A549 (cell line): Measurements from ENCODE around the gene CLDN25. TPM values are rescaled to one million over a fixed set of nuclear protein-coding genes. Genes with fewer than 3 reads are reported as not detected.

ENCODE experiments used
- ATAC-seq, 2 experiments: fragments of 200-7000 bp in 1 of 2; fragments of >200 bp in 1 of 2; cut with Nextera tagmentation in 1 of 2; cut with Tn5 transposase in 1 of 2; 3 replicates each; pipeline versions ENCODE4 v1.8.0 to v1.9.1; 2018 to 2020; ENCODE audit warnings: mild to moderate bottlenecking in 1 of 2, moderate library complexity in 1 of 2
- CTCF ChIA-PET: fragments of 300-600 bp; sonication (Branson Sonifier 250); formaldehyde crosslinking; extraction: SDS; loops from one replicate; lab custom pipeline; 2021; ENCODE audit warnings: antibody characterized with exemption, inconsistent platforms; lab: Yijun Ruan, JAX
- POLR2A ChIA-PET: fragments of 350-600 bp; formaldehyde crosslinking; extraction: SDS; loops from one replicate; lab custom pipeline; 2021; ENCODE audit warnings: antibody characterized with exemption, inconsistent platforms; lab: Yijun Ruan, JAX
- DNase-seq, 2 experiments: peaks; one replicate each; pipeline versions ENCODE4 v3.0.0 to v3.0.0-alpha.2; 2011 to 2016; ENCODE audit warnings: low read depth in 1 of 2, low spot score in 1 of 2
- FAIRE-seq: peaks from 2 replicates; lab custom pipeline; 2011; peaks lifted over from hg19 to GRCh38; lab: Jason Lieb, UNC
- H3K27ac ChIP-seq, 2 experiments: fragments of >200 bp; sonication (Bioruptor Twin); formaldehyde crosslinking; 3 replicates each; pipeline ENCODE4 v1.5.1; 2016 to 2017
- H3K4me1 ChIP-seq: fragments of >200 bp; sonication (Bioruptor Twin); formaldehyde crosslinking; 3 replicates; pipeline ENCODE4 v1.6.1; 2016
- H3K4me2 ChIP-seq: fragments of >200 bp; sonication (Bioruptor Twin); formaldehyde crosslinking; 3 replicates; pipeline ENCODE4 v1.6.1; 2016
- H3K4me3 ChIP-seq: fragments of >200 bp; sonication (Bioruptor Twin); formaldehyde crosslinking; 3 replicates; pipeline ENCODE4 v1.5.1; 2016
- H3K9me3 ChIP-seq: fragments of >200 bp; sonication (Bioruptor Twin); formaldehyde crosslinking; 3 replicates; pipeline ENCODE4 v1.6.1; 2016
- BHLHE40 ChIP-seq: IDR thresholded peaks from 2 replicates; pipeline ENCODE4 v1.6.1; 2012; ENCODE audit warnings: low read depth, low read length, inconsistent platforms
- CBX2 ChIP-seq: fragments of 200-600 bp; sonication (generic); IDR thresholded peaks from 2 replicates; pipeline ENCODE4 v1.6.1; 2016; ENCODE audit warnings: low read depth, mild to moderate bottlenecking, borderline replicate concordance
- CHD2 ChIP-seq: fragments of 150-350 bp; IDR thresholded peaks from 2 replicates; pipeline ENCODE4 v1.6.1; 2014; ENCODE audit warnings: low read length; ENCODE audit not compliant: partially characterized antibody
- EHF ChIP-seq: fragments of 250-450 bp; sonication (Bioruptor Pico); IDR thresholded peaks from 2 replicates; pipeline ENCODE4 v1.5.0; 2020; ENCODE audit warnings: mild to moderate bottlenecking
- FOXS1 ChIP-seq: fragments of 250-450 bp; sonication (Bioruptor Pico); IDR thresholded peaks from 2 replicates; pipeline ENCODE4 v1.5.0; 2020; ENCODE audit warnings: mild to moderate bottlenecking, moderate library complexity
- HDAC2 ChIP-seq: fragments of 200-600 bp; sonication (generic); IDR thresholded peaks from 2 replicates; pipeline ENCODE4 v1.6.1; 2016
- HOXB13 ChIP-seq: fragments of 250-450 bp; sonication (Bioruptor Pico); IDR thresholded peaks from 2 replicates; pipeline ENCODE4 v1.5.0; 2020; ENCODE audit warnings: low read depth, mild to moderate bottlenecking, moderate library complexity
- HOXB5 ChIP-seq: fragments of 250-450 bp; sonication (Bioruptor Pico); IDR thresholded peaks from 2 replicates; pipeline ENCODE4 v1.5.0; 2020; ENCODE audit warnings: mild to moderate bottlenecking, moderate library complexity
- JUN ChIP-seq, 2 experiments: fragments of >200 bp; sonication (Bioruptor Twin); formaldehyde crosslinking; IDR thresholded peaks; 2 replicates in 1 of 2; 3 replicates in 1 of 2; pipeline ENCODE4 v1.6.1; 2016 to 2017
- MAFK ChIP-seq: fragments of 450-650 bp; IDR thresholded peaks from 2 replicates; pipeline ENCODE4 v1.6.1; 2014; ENCODE audit not compliant: partially characterized antibody
- NFE2L2 ChIP-seq: fragments of 150-350 bp; conservative IDR thresholded peaks from 2 replicates; pipeline ENCODE4 v1.6.1; 2014; ENCODE audit warnings: low read length
- NPAS2 ChIP-seq: fragments of 250-450 bp; sonication (Bioruptor Pico); IDR thresholded peaks from 2 replicates; pipeline ENCODE4 v1.8.0; 2022; ENCODE audit warnings: mild to moderate bottlenecking, moderate library complexity, borderline replicate concordance
- NR3C1 ChIP-seq: fragments of >200 bp; sonication (Bioruptor Twin); formaldehyde crosslinking; IDR thresholded peaks from 3 replicates; pipeline ENCODE4 v1.6.1; 2017
- PHF8 ChIP-seq: fragments of 200-600 bp; sonication (generic); IDR thresholded peaks from 2 replicates; pipeline ENCODE4 v1.6.1; 2016; ENCODE audit warnings: low read depth, mild to moderate bottlenecking, antibody characterized with exemption, moderate library complexity, borderline replicate concordance
- POLR2AphosphoS2 ChIP-seq: conservative IDR thresholded peaks from 2 replicates; pipeline ENCODE4 v1.6.1; 2012; ENCODE audit warnings: low read length, improper control_type of control experiment, inconsistent platforms
- RAD21 ChIP-seq, 2 experiments: fragments of >200 bp in 1 of 2; sonication (Bioruptor Twin) in 1 of 2; formaldehyde crosslinking in 1 of 2; IDR thresholded peaks in 1 of 2; conservative IDR thresholded peaks in 1 of 2; 2 replicates in 1 of 2; 3 replicates in 1 of 2; pipeline ENCODE4 v1.6.1; 2012 to 2018; ENCODE audit warnings: inconsistent platforms in 1 of 2
- RFX5 ChIP-seq: fragments of 450-650 bp; IDR thresholded peaks from 2 replicates; pipeline ENCODE4 v1.7.1; 2014; ENCODE audit warnings: antibody characterized with exemption, mild to moderate bottlenecking, moderate library complexity
- RNF2 ChIP-seq: fragments of 200-600 bp; sonication (generic); IDR thresholded peaks from 2 replicates; pipeline ENCODE4 v1.6.1; 2016; ENCODE audit warnings: low read depth, mild to moderate bottlenecking, antibody characterized with exemption, moderate library complexity, borderline replicate concordance
- SMC3 ChIP-seq: fragments of >200 bp; sonication (Bioruptor Twin); formaldehyde crosslinking; IDR thresholded peaks from 3 replicates; pipeline ENCODE4 v1.6.1; 2018; ENCODE audit warnings: inconsistent platforms
- TFCP2L1 ChIP-seq: fragments of 250-450 bp; sonication (Bioruptor Pico); IDR thresholded peaks from 2 replicates; pipeline ENCODE4 v1.5.0; 2021; ENCODE audit warnings: mild to moderate bottlenecking
- TP53 ChIP-seq: fragments of 250-450 bp; sonication (Bioruptor Pico); IDR thresholded peaks from 2 replicates; pipeline ENCODE4 v1.5.0; 2021; ENCODE audit warnings: mild to moderate bottlenecking, moderate library complexity
- ZC3H11A ChIP-seq: fragments of 450-650 bp; IDR thresholded peaks from 2 replicates; pipeline ENCODE4 v1.6.1; 2014; ENCODE audit warnings: antibody characterized with exemption, mild to moderate bottlenecking
- ZSCAN20 ChIP-seq: fragments of 250-450 bp; sonication (Bioruptor Pico); IDR thresholded peaks from 2 replicates; pipeline ENCODE4 v1.8.0; 2022; ENCODE audit warnings: mild to moderate bottlenecking, moderate library complexity
- WGBS: methylation state at CpG from one replicate; pipeline ENCODE4 v1.1.6; 2017; ENCODE audit errors: missing lambda C conversion rate; 5-methylcytosine and 5-hydroxymethylcytosine counted together
- polyA plus RNA-seq, 4 experiments: library from polyadenylated mRNA; depleted of rRNA in 3 of 4; stranded (reverse); fragments of >200 nt; fragmentation: RNase III in 1 of 4; extraction: RNeasy Plus Mini Kit Qiagen cat#74134 plus additional on column Dnase treatment in 1 of 4; gene quantifications; 2 replicates in 3 of 4; 3 replicates in 1 of 4; pipeline ENCODE4 v1.2.3, GENCODE V29; 2011 to 2017
- TF ChIP-seq, protein P1 (sequence below): fragments of 250-450 bp; sonication (Bioruptor Pico); IDR thresholded peaks from 2 replicates; pipeline ENCODE4 v1.5.0; 2021; ENCODE audit warnings: mild to moderate bottlenecking, moderate library complexity, borderline replicate concordance
- TF ChIP-seq, protein P2 (sequence below): fragments of 250-450 bp; sonication (Bioruptor Pico); IDR thresholded peaks from 2 replicates; pipeline ENCODE4 v1.5.0; 2020; ENCODE audit warnings: low read depth, mild to moderate bottlenecking, moderate library complexity
- TF ChIP-seq, protein P3 (sequence below): fragments of 150-350 bp; IDR thresholded peaks from 2 replicates; pipeline ENCODE4 v1.6.1; 2014; ENCODE audit warnings: low read depth, mild to moderate bottlenecking, low read length
- TF ChIP-seq, protein P4 (sequence below): fragments of >200 bp; sonication (Bioruptor Twin); formaldehyde crosslinking; IDR thresholded peaks from 3 replicates; pipeline ENCODE4 v1.6.1; 2016
- TF ChIP-seq, protein P5 (sequence below): fragments of 450-650 bp; IDR thresholded peaks from 2 replicates; pipeline ENCODE4 v1.6.1; 2014; ENCODE audit warnings: antibody characterized with exemption

The CLDN25 gene
- polyA plus RNA-seq, 2 of the 4 experiments (the other 2 are of a cell fraction): not detected

DNA sequence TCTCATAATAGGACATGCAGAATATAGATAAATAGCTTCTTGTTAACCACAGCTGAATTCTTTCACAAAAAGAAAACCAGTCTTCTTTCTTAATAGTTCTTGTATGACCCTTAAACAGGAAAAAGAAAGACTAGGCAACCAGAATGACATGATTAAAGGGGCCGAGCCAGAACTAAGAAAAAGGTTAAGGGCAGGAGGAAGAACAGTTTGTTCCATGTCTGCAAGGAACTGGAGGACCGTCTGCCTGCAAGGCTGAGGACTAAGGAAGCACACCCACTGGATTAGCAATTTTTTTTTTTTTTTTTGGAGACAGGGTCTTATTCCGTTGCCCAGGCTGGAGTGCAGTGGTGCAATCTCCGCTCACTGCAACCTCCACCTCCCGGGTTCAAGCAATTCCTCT lies 47.5 kb upstream of the CLDN25 start:
- H3K4me2 ChIP-seq: no peak overlapping the region
- ChIA-PET CTCF (interaction anchor here (0.7 to 4.8 kb wide), 6 partner anchors 73 to 530 kb away, joined by 3 to 50 read pairs (median 4); no protein-coding TSS in a partner anchor), POLR2A (no interaction called here)
- WGBS: 90% methylated on average over 5 of the region's 5 CpGs
- H3K4me3 ChIP-seq: no peak overlapping the region
- DNase-seq (no peak), ATAC-seq (no peak), FAIRE-seq (no peak)
- no peak overlapping the region for H3K27ac ChIP-seq
- TF ChIP-seq FOXS1 (CRISPR knock-in tag) (no peak), HOXB5 (no peak), RNF2 (no peak), NR3C1 (no peak), EHF (CRISPR knock-in tag) (no peak), SMC3 (no peak), ZSCAN20 (no peak), MAFK (no peak), BHLHE40 (no peak), HDAC2 (no peak), POLR2AphosphoS2 (no peak)
- TF ChIP-seq, protein P1, sequence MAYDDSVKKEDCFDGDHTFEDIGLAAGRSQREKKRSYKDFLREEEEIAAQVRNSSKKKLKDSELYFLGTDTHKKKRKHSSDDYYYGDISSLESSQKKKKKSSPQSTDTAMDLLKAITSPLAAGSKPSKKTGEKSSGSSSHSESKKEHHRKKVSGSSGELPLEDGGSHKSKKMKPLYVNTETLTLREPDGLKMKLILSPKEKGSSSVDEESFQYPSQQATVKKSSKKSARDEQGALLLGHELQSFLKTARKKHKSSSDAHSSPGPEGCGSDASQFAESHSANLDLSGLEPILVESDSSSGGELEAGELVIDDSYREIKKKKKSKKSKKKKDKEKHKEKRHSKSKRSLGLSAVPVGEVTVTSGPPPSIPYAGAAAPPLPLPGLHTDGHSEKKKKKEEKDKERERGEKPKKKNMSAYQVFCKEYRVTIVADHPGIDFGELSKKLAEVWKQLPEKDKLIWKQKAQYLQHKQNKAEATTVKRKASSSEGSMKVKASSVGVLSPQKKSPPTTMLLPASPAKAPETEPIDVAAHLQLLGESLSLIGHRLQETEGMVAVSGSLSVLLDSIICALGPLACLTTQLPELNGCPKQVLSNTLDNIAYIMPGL: no peak
- TF ChIP-seq, protein P2, sequence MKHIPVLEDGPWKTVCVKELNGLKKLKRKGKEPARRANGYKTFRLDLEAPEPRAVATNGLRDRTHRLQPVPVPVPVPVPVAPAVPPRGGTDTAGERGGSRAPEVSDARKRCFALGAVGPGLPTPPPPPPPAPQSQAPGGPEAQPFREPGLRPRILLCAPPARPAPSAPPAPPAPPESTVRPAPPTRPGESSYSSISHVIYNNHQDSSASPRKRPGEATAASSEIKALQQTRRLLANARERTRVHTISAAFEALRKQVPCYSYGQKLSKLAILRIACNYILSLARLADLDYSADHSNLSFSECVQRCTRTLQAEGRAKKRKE (CRISPR knock-in tag): no peak
- TF ChIP-seq, protein P3, sequence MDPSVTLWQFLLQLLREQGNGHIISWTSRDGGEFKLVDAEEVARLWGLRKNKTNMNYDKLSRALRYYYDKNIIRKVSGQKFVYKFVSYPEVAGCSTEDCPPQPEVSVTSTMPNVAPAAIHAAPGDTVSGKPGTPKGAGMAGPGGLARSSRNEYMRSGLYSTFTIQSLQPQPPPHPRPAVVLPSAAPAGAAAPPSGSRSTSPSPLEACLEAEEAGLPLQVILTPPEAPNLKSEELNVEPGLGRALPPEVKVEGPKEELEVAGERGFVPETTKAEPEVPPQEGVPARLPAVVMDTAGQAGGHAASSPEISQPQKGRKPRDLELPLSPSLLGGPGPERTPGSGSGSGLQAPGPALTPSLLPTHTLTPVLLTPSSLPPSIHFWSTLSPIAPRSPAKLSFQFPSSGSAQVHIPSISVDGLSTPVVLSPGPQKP: no peak
- no peaks in the 10 kb centered on the region for H3K9me3 ChIP-seq
- H3K4me1 ChIP-seq: no peaks in the 10 kb centered on the region

DNA sequence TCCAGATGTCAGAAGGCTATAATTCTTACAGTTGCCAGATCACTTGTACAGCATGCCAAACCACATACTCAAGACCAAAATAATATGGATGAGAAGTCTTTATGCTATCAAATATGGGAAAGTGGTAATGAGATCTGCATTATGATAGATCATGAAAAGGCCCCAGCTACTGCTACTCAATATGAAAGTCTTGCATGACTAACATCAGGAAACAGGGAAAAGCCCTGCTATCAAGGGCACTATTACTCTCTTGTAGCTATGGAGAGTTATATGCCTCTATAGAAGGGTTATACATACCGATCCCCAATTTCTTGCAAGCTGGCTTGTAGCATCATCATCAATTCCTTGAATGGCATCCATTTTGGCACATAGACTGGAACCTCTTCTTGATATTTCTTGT lies 43.3 kb upstream of the CLDN25 start:
- 85% methylated on average over 1 of the region's 1 CpG for WGBS
- Histone ChIP-seq H3K27ac (no peak overlapping the region), H3K9me3 (no peaks in the 10 kb centered on the region), H3K4me2 (no peak overlapping the region), H3K4me1 (no peaks in the 10 kb centered on the region), H3K4me3 (no peak overlapping the region)
- no peak for DNase-seq
- TF ChIP-seq CHD2 (no peak), MAFK (no peak), HOXB13 (CRISPR knock-in tag) (no peak), NFE2L2 (no peak), ZC3H11A (no peak), JUN (IDR thresholded peaks at IDR 0.05) (no peak), TP53 (CRISPR knock-in tag) (no peak), RAD21 (conservative IDR thresholded peaks at IDR 0.05 in 1 of 2, IDR thresholded peaks at IDR 0.05 in 1 of 2) (no peak), HDAC2 (no peak), RFX5 (no peak), ZSCAN20 (no peak), CBX2 (no peak), PHF8 (no peak), BHLHE40 (no peak), NPAS2 (CRISPR knock-in tag) (no peak), TFCP2L1 (CRISPR knock-in tag) (no peak)
- TF ChIP-seq, protein P4, sequence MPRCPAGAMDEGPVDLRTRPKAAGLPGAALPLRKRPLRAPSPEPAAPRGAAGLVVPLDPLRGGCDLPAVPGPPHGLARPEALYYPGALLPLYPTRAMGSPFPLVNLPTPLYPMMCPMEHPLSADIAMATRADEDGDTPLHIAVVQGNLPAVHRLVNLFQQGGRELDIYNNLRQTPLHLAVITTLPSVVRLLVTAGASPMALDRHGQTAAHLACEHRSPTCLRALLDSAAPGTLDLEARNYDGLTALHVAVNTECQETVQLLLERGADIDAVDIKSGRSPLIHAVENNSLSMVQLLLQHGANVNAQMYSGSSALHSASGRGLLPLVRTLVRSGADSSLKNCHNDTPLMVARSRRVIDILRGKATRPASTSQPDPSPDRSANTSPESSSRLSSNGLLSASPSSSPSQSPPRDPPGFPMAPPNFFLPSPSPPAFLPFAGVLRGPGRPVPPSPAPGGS: no peak
- TF ChIP-seq, protein P5, sequence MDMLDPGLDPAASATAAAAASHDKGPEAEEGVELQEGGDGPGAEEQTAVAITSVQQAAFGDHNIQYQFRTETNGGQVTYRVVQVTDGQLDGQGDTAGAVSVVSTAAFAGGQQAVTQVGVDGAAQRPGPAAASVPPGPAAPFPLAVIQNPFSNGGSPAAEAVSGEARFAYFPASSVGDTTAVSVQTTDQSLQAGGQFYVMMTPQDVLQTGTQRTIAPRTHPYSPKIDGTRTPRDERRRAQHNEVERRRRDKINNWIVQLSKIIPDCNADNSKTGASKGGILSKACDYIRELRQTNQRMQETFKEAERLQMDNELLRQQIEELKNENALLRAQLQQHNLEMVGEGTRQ: no peak
- TF ChIP-seq, protein P1: no peak
- no peak for ATAC-seq
- CTCF ChIA-PET: no interaction called here
- POLR2A ChIA-PET: no interaction called here
- no peak for FAIRE-seq
